T-helper 2 cell treated with Interferon-gamma antibody and Interleukin-4, amounts not matched to agents 5 μg/mL and 100 μg/mL, for 36 hours (primary cell): ENCODE data around the gene SRGAP2.
"Not testable (repeated sequence)": the region's sequence is repeated elsewhere in the genome, so short reads cannot be mapped to it uniquely, and the experiment has no call there.

ENCODE experiments used
- DNase-seq: peaks from one replicate; pipeline ENCODE4 v3.0.0; 2021; ENCODE audit warnings: low spot score
- H3K27ac Mint-ChIP-seq: one replicate; pipeline ENCODE4 v1.8.0; 2021; ENCODE audit warnings: mild to moderate bottlenecking, mixed read lengths
- H3K27me3 Mint-ChIP-seq: one replicate; pipeline ENCODE4 v1.8.0; 2021; ENCODE audit warnings: low read depth, mixed read lengths
- H3K36me3 Mint-ChIP-seq: one replicate; pipeline ENCODE4 v1.8.0; 2021; ENCODE audit warnings: low read depth, mixed read lengths
- H3K4me1 Mint-ChIP-seq: one replicate; pipeline ENCODE4 v1.8.0; 2021; ENCODE audit warnings: low read depth, mixed read lengths
- H3K4me3 Mint-ChIP-seq: one replicate; pipeline ENCODE4 v1.8.0; 2022; ENCODE audit warnings: mild to moderate bottlenecking, moderate library complexity, mixed read lengths
- H3K9me3 Mint-ChIP-seq: one replicate; pipeline ENCODE4 v1.8.0; 2021; ENCODE audit warnings: mixed read lengths

SRGAP2 gene

GRCh38 chr1:206252680-206253335, 49.5 kb downstream of the SRGAP2 start:
- not testable (repeated sequence) for H3K9me3 Mint-ChIP-seq, H3K27ac Mint-ChIP-seq, H3K4me3 Mint-ChIP-seq, H3K36me3 Mint-ChIP-seq, DNase-seq, H3K4me1 Mint-ChIP-seq, H3K27me3 Mint-ChIP-seq
